ENCODE data around the gene ARID1B.

GRCh38 chr6:156826290-156826955 is 49.2 kb downstream of the ARID1B start:
- TF ChIP-seq CTCF (IDR thresholded peaks at IDR 0.05) (no peak), POLR2A (IDR thresholded peaks at IDR 0.05) (no peak)

All from adrenal gland (tissue), 5 donors.